SK-MEL-5 (cell line): Measurements from ENCODE around the gene ERCC8. TPM values are rescaled to one million over a fixed set of nuclear protein-coding genes. Genes with fewer than 3 reads are reported as not detected.
A peak's percentile ranks its signal among the peaks of the same experiment; 100 is the strongest.
"Not testable (repeated sequence)": the region's sequence is repeated elsewhere in the genome, so short reads cannot be mapped to it uniquely, and the experiment has no call there.

Source experiments
- DNase-seq: peaks from one replicate; pipeline ENCODE4 v3.0.0-alpha.2; 2016; ENCODE audit warnings: low read depth, low spot score
- in situ Hi-C: cut with HindIII; loops from 2 replicates; pipeline ENCODE4 v1.10.0; 2016; ENCODE audit warnings: low sequenced_read_pairs, high pct_unique_total_duplicates, low pct_unique_long_range_greater_than_20kb
- polyA plus RNA-seq, 2 experiments: library from polyadenylated mRNA; depleted of rRNA; stranded (reverse); fragments of >200 nt; gene quantifications; 2 replicates each; pipeline ENCODE4 v1.2.3, GENCODE V29; 2015
- total RNA-seq: library from RNA; depleted of rRNA; stranded (reverse); fragments of >200 nt; shearing (Covaris generic); gene quantifications from 2 replicates; pipeline ENCODE4 v1.2.3, GENCODE V29; 2014; rRNA removed

The ERCC8 gene, protein sequence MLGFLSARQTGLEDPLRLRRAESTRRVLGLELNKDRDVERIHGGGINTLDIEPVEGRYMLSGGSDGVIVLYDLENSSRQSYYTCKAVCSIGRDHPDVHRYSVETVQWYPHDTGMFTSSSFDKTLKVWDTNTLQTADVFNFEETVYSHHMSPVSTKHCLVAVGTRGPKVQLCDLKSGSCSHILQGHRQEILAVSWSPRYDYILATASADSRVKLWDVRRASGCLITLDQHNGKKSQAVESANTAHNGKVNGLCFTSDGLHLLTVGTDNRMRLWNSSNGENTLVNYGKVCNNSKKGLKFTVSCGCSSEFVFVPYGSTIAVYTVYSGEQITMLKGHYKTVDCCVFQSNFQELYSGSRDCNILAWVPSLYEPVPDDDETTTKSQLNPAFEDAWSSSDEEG
- total RNA-seq = 13.6 and 13.9 TPM in 2 replicates
- 11.1 and 11.4 TPM in 2 replicates for polyA plus RNA-seq (2015; cell fraction: cytosol; rRNA removed)
- 8.6 and 17.6 TPM in 2 replicates for polyA plus RNA-seq (2015; cell fraction: nucleus; rRNA removed)

DNA sequence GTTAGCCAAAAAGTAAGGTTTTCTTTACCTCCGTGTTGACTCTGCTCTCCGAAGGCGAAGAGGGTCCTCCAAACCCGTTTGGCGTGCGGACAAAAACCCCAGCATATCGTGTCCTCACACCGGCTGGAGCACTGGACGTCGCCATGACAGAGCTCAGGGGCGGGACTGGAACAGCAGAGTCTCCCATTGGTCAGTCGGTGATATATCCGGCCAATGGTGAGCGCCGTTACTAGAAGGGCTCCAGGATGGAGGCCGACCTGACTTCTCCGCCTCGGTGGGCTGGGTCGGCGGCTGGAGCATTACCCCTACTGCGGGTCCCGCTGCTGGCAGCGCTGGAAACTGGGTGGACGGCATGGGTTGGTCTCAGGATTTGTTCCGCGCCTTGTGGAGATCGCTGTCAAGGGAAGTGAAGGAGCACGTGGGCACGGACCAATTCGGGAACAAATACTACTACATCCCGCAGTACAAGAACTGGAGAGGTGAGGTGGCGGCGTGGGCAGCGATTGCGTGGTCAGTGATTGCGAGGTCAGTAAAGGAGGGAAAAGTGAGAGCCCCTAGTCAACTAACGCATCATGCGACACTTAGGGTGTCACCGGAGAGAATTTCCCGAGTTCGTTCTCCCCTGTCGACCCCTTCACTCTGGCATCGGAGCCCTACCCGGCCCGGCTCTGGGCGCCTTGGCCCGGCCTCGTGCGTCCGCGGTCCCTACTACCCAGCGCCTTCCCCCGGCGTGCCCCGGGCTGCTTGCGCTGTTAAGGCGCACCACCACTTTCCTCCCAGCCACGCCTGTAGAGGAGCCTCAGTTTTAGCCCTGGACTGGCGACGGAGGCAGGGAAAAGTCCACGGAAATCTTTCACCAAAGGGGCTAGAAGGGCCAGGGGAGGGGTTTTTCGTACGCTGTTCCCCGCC, at the start of gene ERCC8, which contains the start of gene NDUFAF2:
Gene ERCC8, minus strand, starts transcription at position 167 of the 909 bp plus-strand sequence. Its CDS starts 62 bp downstream, at position 105.
Gene NDUFAF2, plus strand, starts transcription at position 302 of the 909 bp plus-strand sequence. Its CDS starts 51 bp downstream, at position 353.
- in situ Hi-C loops = loop anchor here (25.0 kb wide), 1 partner anchor 258 kb away; no protein-coding TSS in a partner anchor
- DNase-seq = peak; percentile 94

DNA sequence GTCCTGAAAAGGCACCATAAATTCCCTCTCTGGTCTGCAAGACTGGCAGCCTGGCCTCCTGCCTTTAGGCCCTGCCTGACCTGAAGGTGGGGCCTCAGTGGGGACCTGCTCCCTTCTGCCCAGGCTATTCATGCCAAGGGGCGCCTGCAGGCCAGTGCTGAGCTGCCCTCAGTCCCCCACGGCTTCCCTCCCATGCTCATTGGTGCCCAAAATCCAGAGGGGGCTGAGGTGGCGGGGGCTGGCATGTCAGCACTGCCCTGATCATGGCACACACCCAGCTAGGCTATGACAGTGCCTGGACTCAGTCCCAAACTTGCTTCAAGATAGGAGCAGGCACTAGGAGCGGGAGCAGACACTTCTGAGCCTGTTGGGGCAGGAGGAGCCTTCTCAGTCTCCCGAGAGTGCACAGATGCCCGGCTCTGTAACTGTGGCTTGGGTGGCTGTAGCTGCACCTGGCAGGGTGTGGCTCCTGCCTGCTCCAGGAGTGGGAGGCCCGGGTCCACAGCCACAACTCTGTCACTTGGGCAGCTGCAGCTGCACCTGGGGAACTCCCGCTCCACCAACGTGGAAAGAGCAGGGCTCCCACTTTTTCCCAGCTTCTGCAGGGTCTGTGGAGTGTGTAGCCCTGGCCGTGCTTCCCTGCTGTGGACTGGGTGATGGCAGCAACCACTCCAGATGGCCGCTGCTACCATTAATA, 49.2 kb upstream of the ERCC8 start:
- in situ Hi-C loops = no loop called here
- no peak for DNase-seq

GRCh38 chr5:60993425-60993824, 48.6 kb upstream of the ERCC8 start:
- in situ Hi-C loops = no loop called here
- DNase-seq = no peak

GRCh38 chr5:60992871-60993270, 48.0 kb upstream of the ERCC8 start:
- DNase-seq = no peak
- in situ Hi-C loops = no loop called here

- in situ Hi-C loops = no loop called here
- DNase-seq = no peak
Measured at GRCh38 chr5:60989790-60990189, 44.9 kb upstream of the ERCC8 start.

DNA sequence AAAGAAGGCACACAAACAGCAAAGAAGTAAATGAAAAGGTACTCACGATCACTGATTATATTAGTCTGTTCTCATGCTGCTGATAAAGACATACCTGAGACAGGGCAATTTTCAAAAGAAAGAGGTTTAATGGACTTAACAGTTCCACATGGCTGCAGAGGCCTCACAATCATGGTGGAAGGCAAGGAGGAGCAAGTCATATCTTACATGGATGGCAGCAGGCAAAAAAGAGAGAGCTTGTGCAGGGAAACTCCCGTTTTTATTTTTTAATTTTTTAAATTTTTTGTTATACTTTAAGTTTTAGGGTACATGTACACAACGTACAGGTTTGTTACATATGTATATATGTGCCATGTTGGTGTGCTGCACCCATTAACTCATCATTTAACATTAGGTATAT, 37.3 kb upstream of the ERCC8 start:
- in situ Hi-C loops = not testable (repeated sequence)

DNA sequence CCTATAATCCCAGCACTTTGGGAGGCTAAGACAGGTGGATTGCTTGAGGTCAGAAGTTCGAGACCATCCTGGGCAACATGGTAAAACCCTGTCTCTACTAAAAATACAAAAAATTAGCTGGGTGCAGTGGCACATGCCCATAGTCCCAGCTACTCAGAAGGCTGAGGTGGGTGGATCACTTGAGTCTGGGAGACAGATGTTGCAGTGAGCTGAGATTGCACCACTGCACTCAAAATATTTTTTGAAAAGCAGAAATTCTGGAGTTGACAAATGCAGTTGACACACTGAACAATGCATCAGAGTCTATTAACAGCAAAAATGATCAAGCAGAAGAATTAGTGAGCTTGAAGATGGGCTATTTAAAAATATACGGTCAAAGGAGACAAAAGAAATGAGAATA, 35.6 kb upstream of the ERCC8 start:
- in situ Hi-C loops = no loop called here
- no peak for DNase-seq

More for the DNA sequence above, 37.3 kb upstream of the ERCC8 start:
- DNase-seq = not testable (repeated sequence)

DNA sequence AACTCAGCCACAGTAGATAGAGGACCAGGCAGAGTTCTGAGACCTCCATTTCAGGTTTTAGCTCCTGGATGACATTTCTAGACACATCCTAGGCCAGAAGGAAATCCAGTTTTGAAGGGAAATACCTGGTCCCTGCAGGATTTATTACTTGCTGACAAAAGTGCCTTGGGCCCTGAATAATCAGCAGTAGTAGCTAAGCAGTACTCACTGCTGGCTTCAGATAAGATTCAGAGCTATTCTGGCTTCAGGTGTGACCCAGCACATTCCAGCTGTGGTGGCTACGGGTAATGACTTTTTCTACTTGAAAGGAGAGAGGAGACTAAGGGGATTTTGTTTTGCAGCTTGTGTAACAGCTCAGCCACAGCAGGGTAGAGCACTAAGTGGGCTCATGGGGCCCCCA, 34.1 kb upstream of the ERCC8 start:
- no peak for DNase-seq
- in situ Hi-C loops = no loop called here

DNA sequence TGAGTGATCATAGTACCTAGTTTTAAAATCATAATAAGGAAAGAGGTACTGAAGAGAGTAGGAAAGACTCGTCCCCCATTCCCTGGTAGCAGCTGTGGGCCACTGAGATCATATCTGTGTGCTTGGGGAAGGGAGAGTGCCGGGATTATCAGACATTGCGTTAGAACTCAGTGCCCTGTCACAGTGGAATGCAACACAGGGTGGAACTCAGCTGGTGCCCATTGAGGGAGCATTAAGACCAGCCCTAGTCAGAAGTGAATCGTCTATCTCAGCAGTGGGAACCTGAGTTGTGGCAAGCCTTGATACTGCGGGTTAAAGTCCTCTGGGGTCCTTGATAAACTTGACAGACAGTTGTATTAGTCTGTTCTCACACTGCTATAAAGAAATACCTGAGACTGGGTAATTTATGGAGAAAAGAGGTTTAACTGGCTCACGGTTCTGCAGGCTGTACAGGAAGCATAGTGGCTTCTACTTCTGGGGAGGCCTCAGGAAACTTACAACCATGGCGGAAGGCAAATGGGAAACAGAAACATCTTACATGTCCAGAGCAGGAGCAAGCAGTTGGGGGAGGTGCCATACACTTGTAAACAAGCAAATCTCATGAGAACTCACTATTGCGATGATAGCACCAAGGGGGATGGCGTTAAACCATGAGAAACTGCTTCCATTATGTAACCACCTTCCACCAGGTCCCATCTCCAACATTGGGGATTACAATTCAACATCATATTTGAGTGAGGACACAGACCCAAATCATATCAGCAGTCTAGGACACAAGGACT, 33.3 kb upstream of the ERCC8 start:
- DNase-seq = no peak
- in situ Hi-C loops = no loop called here

- DNase-seq = no peak
- in situ Hi-C loops = no loop called here
Measured at GRCh38 chr5:60972231-60972630, 27.4 kb upstream of the ERCC8 start.

DNA sequence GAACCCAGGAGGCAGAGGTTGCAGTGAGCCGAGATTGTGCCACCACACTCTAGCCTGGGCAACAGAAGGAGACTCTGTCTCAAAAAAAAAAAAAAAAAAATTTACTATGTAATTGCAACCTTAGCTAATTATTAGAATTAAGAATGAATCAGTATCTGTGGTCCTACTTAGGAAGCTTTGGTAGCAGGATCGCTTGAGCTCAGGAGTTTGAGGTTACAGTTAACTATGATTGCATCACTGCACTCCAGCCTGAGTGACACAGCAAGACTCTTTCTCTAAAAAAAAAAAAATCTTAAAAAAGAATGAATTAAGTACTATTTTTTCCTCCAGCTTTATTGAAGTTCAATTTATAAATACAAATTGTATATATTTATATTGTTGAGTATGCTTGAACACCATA, 16.8 kb upstream of the ERCC8 start:
- DNase-seq = no peak
- in situ Hi-C loops = no loop called here

DNA sequence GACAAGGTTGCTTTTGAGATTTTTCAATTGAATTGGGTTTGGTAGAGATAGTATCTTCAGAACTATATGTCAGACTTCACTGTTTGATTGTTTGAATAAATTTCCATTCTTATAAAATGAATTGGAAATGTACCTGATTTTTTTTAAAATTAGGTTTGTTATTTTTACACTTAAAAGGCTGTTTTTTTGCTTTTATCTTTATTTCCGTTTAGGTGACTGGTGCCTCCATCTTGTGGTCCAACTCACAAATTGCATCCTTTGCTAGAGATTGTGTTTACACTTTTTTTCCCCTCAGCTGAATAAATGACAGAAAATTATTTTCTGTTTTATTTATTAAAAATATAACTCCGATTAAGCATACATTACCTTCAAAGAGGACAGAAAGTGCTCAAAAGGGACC, 15.7 kb upstream of the ERCC8 start:
- peak; percentile 25 for DNase-seq
- in situ Hi-C loops = no loop called here

- in situ Hi-C loops = no loop called here
- peak; percentile 52 for DNase-seq
Measured at GRCh38 chr5:60959156-60959555, 14.3 kb upstream of the ERCC8 start.

DNA sequence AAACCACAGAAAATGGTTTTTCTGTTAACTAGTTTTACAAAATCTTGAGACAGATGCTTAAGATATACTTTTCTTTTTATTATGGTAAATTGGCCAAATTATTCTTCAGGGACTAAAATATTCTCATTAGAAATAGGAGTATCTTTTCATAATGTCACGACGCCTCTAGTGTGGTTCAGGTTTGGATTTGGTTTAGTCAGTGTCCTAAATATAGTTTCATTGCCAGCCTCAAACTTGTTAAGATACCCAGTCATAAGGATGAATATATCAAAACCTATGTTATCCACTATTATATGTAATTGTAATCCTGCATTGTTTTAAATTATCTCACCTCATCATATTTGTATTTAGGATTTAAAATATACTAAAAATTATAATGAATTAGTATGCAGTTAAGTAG, 13.8 kb upstream of the ERCC8 start:
- no peak for DNase-seq
- in situ Hi-C loops = no loop called here

DNA sequence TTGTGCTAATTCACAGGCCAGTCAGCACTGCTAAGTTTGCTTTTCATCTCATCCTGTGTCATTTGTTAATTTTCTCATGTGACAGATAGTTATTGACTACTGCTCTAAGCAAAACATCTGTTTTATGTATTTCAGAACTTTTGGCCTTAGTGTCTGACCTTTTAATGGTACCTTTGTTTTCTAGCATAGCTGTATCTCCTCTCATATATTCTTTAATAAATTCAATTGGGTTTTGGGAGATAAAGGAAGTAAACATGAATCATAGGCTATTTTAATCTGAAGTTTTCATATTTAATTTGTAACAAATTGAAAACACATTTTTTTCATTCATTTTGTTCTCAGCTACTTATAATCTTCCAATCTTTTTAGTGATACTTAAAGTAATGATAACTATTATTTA, 13.2 kb upstream of the ERCC8 start:
- DNase-seq = no peak
- in situ Hi-C loops = no loop called here

- DNase-seq = no peak
- in situ Hi-C loops = no loop called here
Measured at GRCh38 chr5:60955239-60955638, 10.4 kb upstream of the ERCC8 start.

- in situ Hi-C loops = loop anchor here (25.0 kb wide), 1 partner anchor 261 kb away; no protein-coding TSS in a partner anchor
- no peak for DNase-seq
Measured at GRCh38 chr5:60948738-60949137, 3.9 kb upstream of the ERCC8 start.
